Subcutaneous adipose tissue (tissue), 4 donors: ENCODE results near the gene FBXO40. TPM values are rescaled to one million over a fixed set of nuclear protein-coding genes. Genes with fewer than 3 reads are reported as not detected.

Source experiments
- CTCF ChIP-seq: fragments of 450-650 bp; IDR thresholded peaks from one replicate; pipeline ENCODE4 v1.5.1; 2016; ENCODE audit warnings: low read depth, mild to moderate bottlenecking, control low read depth, antibody characterized with exemption, moderate library complexity
- total RNA-seq, 4 donors: library from RNA; depleted of rRNA; stranded (reverse); fragments of >200 nt; gene quantifications; one replicate each; pipeline ENCODE4 v1.1.0, GENCODE V29; 2016

Gene FBXO40, protein sequence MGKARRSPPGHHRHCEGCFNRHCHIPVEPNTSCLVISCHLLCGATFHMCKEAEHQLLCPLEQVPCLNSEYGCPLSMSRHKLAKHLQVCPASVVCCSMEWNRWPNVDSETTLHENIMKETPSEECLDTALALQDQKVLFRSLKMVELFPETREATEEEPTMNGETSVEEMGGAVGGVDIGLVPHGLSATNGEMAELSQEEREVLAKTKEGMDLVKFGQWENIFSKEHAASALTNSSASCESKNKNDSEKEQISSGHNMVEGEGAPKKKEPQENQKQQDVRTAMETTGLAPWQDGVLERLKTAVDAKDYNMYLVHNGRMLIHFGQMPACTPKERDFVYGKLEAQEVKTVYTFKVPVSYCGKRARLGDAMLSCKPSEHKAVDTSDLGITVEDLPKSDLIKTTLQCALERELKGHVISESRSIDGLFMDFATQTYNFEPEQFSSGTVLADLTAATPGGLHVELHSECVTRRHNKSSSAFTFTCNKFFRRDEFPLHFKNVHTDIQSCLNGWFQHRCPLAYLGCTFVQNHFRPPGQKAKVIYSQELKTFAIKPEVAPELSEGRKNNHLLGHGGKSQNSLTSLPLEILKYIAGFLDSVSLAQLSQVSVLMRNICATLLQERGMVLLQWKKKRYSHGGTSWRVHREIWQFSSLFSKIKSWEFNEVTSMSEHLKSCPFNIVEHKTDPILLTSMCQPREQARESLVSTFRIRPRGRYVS
- total RNA-seq, result under 1 TPM in 2 of 4 donors, not detected in 2; 0.16 to 0.19 TPM

DNA sequence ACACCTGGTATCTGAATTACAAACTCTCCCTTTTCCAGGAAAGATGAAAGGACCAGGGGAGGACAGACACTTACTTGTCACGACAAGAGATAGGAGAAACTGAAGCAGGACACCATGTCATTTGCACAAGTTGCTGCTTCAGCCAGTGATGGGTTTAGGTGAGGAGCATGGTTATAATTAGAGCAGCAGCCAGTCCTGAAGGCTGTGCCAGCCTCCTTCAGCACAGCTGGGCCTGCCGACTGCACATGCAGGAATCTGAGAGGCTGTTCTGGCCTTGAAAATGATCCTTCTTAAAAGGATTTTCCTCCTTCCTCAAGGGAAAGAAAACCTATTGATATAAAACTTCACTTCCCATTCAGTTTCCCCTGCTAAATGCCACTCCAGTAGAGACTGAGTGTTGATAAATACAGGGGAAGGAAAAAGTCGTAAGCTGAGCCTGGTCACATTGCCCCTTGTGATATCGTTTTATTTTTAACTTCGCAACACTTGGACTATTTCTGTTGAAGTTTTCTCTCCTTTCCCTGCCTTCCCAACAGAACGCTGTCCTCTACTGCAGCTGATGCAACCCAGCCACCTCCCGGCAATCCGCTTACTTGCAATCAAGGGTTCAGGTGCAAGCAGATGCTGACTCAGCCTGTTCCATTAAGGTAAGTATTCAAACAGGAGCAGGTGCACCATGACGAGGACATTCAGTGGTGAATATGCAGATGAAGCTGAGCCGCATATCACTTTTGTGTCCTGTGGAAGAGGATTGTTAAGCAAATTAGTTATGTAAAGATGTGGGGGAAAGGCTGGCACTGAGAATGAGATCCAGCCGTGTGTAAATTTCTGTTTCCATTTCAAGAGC is at the start of gene FBXO40:
Gene FBXO40, plus strand, starts transcription at position 524 of the 847 bp plus-strand sequence. CDS start 27,197 bp downstream, outside the sequence.
- no peak for TF ChIP-seq CTCF

- TF ChIP-seq CTCF, result no peak
Observed at GRCh38 chr3:121545049-121545573, 48.1 kb upstream of the FBXO40 start.

DNA sequence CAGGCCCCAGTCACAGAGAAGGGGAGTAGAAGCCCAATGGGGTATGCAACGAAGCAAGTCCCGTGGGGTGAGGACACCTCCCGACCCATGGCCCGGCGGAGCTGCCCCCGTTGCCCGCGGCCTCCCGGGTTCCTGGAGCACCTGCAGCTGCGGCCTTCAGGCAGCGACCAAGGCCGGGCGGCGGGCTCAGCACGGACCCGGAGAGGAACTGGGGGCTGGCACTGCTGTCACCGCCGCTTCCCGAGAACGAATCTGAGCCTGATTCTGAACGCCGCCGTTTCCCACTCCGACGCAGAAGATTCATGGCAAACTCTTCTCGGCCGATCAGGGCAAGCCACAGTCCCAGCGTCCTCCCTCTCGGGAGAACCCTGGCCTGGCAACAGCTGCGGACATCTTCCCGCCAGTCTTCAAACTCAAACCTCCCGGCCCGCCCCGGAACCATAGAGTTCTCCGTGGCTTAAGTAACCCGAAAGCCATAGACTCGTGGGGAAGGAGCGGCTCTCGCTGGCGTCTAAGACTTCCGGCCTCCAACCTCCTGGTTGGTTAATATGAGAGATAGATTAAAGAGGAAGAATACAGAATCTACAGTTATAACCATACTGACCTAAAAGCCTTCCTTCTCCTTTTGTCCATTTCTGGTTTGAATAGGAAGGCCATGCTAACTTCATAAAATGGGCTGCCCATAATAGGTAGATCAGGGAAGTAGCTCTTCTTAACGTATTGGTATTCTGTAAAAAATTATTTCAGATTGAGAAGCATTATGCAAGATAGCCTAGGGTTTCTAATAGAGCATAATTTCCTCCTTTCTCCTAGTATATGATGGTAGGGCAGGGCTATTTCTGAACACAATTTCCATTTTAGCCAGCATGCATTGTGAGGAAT is 47.4 kb upstream of the FBXO40 start, which contains the start of gene POLQ:
Gene POLQ, minus strand, starts transcription at position 415 of the 882 bp plus-strand sequence. Its CDS starts 111 bp downstream, at position 304.
- no peak for TF ChIP-seq CTCF

GRCh38 chr3:121552379-121552778 is 40.8 kb upstream of the FBXO40 start:
- TF ChIP-seq CTCF, result no peak

- no peak for TF ChIP-seq CTCF
Observed at GRCh38 chr3:121552797-121553196, 40.4 kb upstream of the FBXO40 start.

- no peak for TF ChIP-seq CTCF
Observed at GRCh38 chr3:121557426-121557934, 35.7 kb upstream of the FBXO40 start.
